Spleen (tissue), 7 donors: ENCODE data around the gene EPS8.

Experiments used
- POLR2AphosphoS5 ChIP-seq, 3 donors: sonication (generic); formaldehyde crosslinking; IDR thresholded peaks; one replicate each; pipeline ENCODE4 v1.5.1; 2017; ENCODE audit warnings: antibody characterized with exemption in 3 of 3
- TF ChIP-seq, protein P1 (sequence below), 11 experiments: fragments of 200-600 bp in 7 of 11; fragments of 450-650 bp in 4 of 11; sonication (generic) in 4 of 11; IDR thresholded peaks in 8 of 11; conservative IDR thresholded peaks in 3 of 11; 1 replicate in 7 of 11; 2 replicates in 4 of 11; pipeline versions ENCODE4 v1.4.0 to v1.8.0; 2016 to 2021; ENCODE audit warnings: antibody characterized with exemption in 11 of 11, inconsistent platforms in 4 of 11, mild to moderate bottlenecking in 1 of 11
- donor health status: DM: no; HTN: no; CAD: no; lungs with moderate emphysema.
- donor health status: DM: no; HTN: no; CAD: no.
- donor health status: DM: no; HTN: no; CAD: no.

DNA sequence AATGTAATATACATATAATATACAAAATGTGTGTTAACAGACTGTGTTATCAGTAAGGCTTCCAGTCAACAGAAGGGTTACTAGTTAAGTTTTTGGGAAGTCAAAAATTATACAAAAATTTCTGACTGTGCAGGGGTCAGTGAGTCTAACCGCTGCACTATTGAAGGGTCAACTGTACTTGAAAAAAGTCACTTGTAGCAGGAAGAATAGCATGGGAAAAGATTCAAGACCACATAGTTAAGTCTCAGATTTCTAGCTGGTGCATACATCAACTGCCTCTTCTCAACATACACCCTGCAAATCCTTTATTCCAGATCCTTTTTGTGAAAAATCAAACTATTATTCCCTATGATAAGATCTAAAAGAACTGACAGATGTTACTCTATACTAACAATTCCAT is 5.9 kb downstream of the EPS8 start:
- TF ChIP-seq, protein P1, sequence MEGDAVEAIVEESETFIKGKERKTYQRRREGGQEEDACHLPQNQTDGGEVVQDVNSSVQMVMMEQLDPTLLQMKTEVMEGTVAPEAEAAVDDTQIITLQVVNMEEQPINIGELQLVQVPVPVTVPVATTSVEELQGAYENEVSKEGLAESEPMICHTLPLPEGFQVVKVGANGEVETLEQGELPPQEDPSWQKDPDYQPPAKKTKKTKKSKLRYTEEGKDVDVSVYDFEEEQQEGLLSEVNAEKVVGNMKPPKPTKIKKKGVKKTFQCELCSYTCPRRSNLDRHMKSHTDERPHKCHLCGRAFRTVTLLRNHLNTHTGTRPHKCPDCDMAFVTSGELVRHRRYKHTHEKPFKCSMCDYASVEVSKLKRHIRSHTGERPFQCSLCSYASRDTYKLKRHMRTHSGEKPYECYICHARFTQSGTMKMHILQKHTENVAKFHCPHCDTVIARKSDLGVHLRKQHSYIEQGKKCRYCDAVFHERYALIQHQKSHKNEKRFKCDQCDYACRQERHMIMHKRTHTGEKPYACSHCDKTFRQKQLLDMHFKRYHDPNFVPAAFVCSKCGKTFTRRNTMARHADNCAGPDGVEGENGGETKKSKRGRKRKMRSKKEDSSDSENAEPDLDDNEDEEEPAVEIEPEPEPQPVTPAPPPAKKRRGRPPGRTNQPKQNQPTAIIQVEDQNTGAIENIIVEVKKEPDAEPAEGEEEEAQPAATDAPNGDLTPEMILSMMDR (IDR thresholded peaks at IDR 0.05 in 8 of 11, conservative IDR thresholded peaks at IDR 0.05 in 3 of 11) = no peak
- no peak for TF ChIP-seq POLR2AphosphoS5 (IDR thresholded peaks at IDR 0.05)
